Ishikawa (cell line): ENCODE results near the gene OR10V1.

ENCODE experiments used
- EGR1 ChIP-seq: IDR thresholded peaks from 2 replicates; pipeline ENCODE4 v1.6.1; 2012
- EP300 ChIP-seq: IDR thresholded peaks from 2 replicates; pipeline ENCODE4 v1.6.1; 2012; ENCODE audit warnings: borderline replicate concordance
- FOXM1 ChIP-seq: IDR thresholded peaks from 2 replicates; pipeline ENCODE4 v1.6.1; 2012; ENCODE audit warnings: low read depth, borderline replicate concordance
- MAX ChIP-seq: IDR thresholded peaks from 2 replicates; pipeline ENCODE4 v1.6.1; 2012
- REST ChIP-seq: IDR thresholded peaks from 2 replicates; pipeline ENCODE4 v1.6.1; 2012; ENCODE audit warnings: low read depth, mild to moderate bottlenecking
- TAF1 ChIP-seq: IDR thresholded peaks from 2 replicates; pipeline ENCODE4 v1.6.1; 2012; ENCODE audit warnings: low read depth, mild to moderate bottlenecking
- TCF12 ChIP-seq: IDR thresholded peaks from 2 replicates; pipeline ENCODE4 v1.6.1; 2012; ENCODE audit warnings: low read depth
- ZBTB7A ChIP-seq: IDR thresholded peaks from 2 replicates; pipeline ENCODE4 v1.6.1; 2012; ENCODE audit warnings: low read depth

GRCh38 chr11:59678813-59679165, 34.9 kb downstream of the OR10V1 start:
- TF ChIP-seq FOXM1 (no peak), EP300 (no peak), TCF12 (no peak), MAX (no peak), TAF1 (no peak), REST (no peak), ZBTB7A (no peak), EGR1 (no peak)
